A549 (cell line): ENCODE results near the gene RHEBL1.

Experiments used
- CTCF ChIP-seq: fragments of >200 bp; sonication (Bioruptor Twin); formaldehyde crosslinking; IDR thresholded peaks from 3 replicates; pipeline ENCODE4 v1.5.1; 2016
- EP300 ChIP-seq, 2 experiments: fragments of >200 bp; sonication (Bioruptor Twin); formaldehyde crosslinking; IDR thresholded peaks; 2 replicates in 1 of 2; 3 replicates in 1 of 2; pipeline ENCODE4 v1.6.1; 2016 to 2017
- POLR2A ChIP-seq: IDR thresholded peaks from 2 replicates; pipeline ENCODE4 v1.6.1; 2012; ENCODE audit warnings: mild to moderate bottlenecking, low read length
- RCOR1 ChIP-seq: fragments of 150-350 bp; IDR thresholded peaks from 2 replicates; pipeline ENCODE4 v1.6.1; 2014; ENCODE audit warnings: antibody characterized with exemption, low read length, low read depth
- REST ChIP-seq: fragments of 200-600 bp; sonication (generic); IDR thresholded peaks from 2 replicates; pipeline ENCODE4 v1.6.1; 2016; ENCODE audit warnings: antibody characterized with exemption, mild to moderate bottlenecking, moderate library complexity
- SMC3 ChIP-seq: fragments of >200 bp; sonication (Bioruptor Twin); formaldehyde crosslinking; IDR thresholded peaks from 3 replicates; pipeline ENCODE4 v1.6.1; 2018; ENCODE audit warnings: inconsistent platforms
- TFCP2L1 ChIP-seq: fragments of 250-450 bp; sonication (Bioruptor Pico); IDR thresholded peaks from 2 replicates; pipeline ENCODE4 v1.5.0; 2021; ENCODE audit warnings: mild to moderate bottlenecking
- TF ChIP-seq, protein P1 (sequence below): fragments of 150-350 bp; IDR thresholded peaks from 2 replicates; pipeline ENCODE4 v1.6.1; 2014; ENCODE audit warnings: low read depth, mild to moderate bottlenecking, low read length

DNA sequence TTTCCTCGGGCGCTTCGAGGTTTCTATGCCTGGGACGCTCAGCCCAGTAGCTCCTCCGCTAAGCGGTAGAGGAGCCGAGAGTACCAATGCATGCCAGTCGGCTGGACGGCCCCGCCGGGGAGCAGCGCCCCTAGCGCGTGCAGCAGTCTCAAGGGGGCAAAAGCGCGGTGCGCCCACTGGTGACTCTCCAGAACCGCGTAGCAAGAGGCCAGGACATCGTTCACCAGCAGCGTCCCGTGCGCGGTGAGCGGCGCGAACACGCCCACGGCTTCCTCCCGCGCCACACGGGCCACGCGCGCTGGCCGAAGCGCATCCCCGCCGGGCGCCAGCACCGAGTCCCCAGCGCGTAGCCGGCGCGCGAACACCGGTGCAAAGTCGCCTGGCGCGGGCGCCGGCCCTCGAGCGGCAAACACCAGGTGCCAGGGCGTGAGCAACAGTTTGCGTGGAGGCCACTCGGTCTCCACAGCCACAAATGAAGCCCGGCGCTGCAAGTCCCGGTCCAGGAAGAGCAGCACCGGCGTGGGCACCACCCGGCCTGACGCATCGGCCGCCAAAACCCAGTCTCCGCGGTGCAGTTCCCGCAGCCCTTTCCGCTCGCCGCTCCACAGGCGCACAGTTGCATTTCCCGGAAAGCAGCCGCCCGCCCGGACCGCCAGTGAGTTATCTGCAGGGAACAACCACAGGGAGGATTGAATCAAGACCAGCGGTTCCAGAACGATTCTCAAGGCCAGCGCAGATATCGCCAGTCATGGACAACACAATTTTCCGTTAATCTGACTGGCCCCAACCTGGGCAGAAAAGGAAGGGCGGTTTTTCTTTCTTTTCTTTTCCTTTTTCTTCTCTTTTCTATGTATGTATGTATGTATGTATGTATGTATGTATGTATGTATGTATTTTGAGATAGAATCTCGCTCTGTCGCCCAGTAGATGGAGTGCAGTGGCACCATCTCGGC, 20.3 kb upstream of the RHEBL1 start:
- TF ChIP-seq TFCP2L1 (CRISPR knock-in tag) = no peak
- TF ChIP-seq CTCF = peak; percentile 48
- no peak for TF ChIP-seq RCOR1
- TF ChIP-seq, protein P1, sequence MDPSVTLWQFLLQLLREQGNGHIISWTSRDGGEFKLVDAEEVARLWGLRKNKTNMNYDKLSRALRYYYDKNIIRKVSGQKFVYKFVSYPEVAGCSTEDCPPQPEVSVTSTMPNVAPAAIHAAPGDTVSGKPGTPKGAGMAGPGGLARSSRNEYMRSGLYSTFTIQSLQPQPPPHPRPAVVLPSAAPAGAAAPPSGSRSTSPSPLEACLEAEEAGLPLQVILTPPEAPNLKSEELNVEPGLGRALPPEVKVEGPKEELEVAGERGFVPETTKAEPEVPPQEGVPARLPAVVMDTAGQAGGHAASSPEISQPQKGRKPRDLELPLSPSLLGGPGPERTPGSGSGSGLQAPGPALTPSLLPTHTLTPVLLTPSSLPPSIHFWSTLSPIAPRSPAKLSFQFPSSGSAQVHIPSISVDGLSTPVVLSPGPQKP = no peak
- no peak for TF ChIP-seq EP300 (IDR thresholded peaks at IDR 0.05)
- no peak for TF ChIP-seq REST
- TF ChIP-seq POLR2A = no peak
- TF ChIP-seq SMC3 = no peak
